Measurements from ENCODE around the gene ING3.

The ING3 gene

GRCh38 chr7:120991581-120991980 is 41.0 kb downstream of the ING3 start:
- H3K36me3 ChIP-seq (ENCODE audit: insufficient read depth) = no peaks in the 10 kb centered on the region
- H3K79me2 ChIP-seq (ENCODE audit: insufficient read depth, low read depth) = no peaks in the 10 kb centered on the region
- H3K4me2 ChIP-seq = peak overlapping the region; percentile 86
- H2AFZ ChIP-seq (ENCODE audit: low read depth) = peak overlapping the region; percentile 2; the same call in 1 of the 2 replicates
- no peaks in the 10 kb centered on the region for H4K20me1 ChIP-seq (ENCODE audit: insufficient read depth)
- peaks cover 79% of the 10 kb centered on the region for H3K4me1 ChIP-seq (ENCODE audit: low read depth, poor library complexity, severe bottlenecking)
- no peak overlapping the region for H3K4me3 ChIP-seq (IDR thresholded peaks at IDR 0.05; ENCODE audit: insufficient read depth, low read depth, low read length)
- no peaks in the 10 kb centered on the region; the same call in 1 of the 2 replicates for H3K27me3 ChIP-seq (ENCODE audit: insufficient read depth, low read depth)
- TF ChIP-seq, protein P1, sequence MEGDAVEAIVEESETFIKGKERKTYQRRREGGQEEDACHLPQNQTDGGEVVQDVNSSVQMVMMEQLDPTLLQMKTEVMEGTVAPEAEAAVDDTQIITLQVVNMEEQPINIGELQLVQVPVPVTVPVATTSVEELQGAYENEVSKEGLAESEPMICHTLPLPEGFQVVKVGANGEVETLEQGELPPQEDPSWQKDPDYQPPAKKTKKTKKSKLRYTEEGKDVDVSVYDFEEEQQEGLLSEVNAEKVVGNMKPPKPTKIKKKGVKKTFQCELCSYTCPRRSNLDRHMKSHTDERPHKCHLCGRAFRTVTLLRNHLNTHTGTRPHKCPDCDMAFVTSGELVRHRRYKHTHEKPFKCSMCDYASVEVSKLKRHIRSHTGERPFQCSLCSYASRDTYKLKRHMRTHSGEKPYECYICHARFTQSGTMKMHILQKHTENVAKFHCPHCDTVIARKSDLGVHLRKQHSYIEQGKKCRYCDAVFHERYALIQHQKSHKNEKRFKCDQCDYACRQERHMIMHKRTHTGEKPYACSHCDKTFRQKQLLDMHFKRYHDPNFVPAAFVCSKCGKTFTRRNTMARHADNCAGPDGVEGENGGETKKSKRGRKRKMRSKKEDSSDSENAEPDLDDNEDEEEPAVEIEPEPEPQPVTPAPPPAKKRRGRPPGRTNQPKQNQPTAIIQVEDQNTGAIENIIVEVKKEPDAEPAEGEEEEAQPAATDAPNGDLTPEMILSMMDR (conservative IDR thresholded peaks at IDR 0.05; ENCODE audit: low read depth, low read length) = no peak
- no peak overlapping the region for H3K9ac ChIP-seq
- H3K27ac ChIP-seq = peak overlapping the region; percentile 20; the same call in 1 of the 2 replicates

- Histone ChIP-seq H3K4me1 (ENCODE audit: low read depth, poor library complexity, severe bottlenecking) (peaks cover 87% of the 10 kb centered on the region), H3K27me3 (ENCODE audit: insufficient read depth, low read depth) (no peaks in the 10 kb centered on the region; the same call in 1 of the 2 replicates), H3K36me3 (ENCODE audit: insufficient read depth) (no peaks in the 10 kb centered on the region), H2AFZ (ENCODE audit: low read depth) (no peak overlapping the region), H3K79me2 (ENCODE audit: insufficient read depth, low read depth) (no peaks in the 10 kb centered on the region), H3K4me2 (peak overlapping the region; percentile 86; the same call in 1 of the 2 replicates), H3K27ac (no peak overlapping the region), H4K20me1 (ENCODE audit: insufficient read depth) (no peaks in the 10 kb centered on the region), H3K9ac (no peak overlapping the region), H3K4me3 (IDR thresholded peaks at IDR 0.05; ENCODE audit: insufficient read depth, low read depth, low read length) (no peak overlapping the region)
- TF ChIP-seq, protein P1 (conservative IDR thresholded peaks at IDR 0.05; ENCODE audit: low read depth, low read length) = no peak
These were observed 41.8 kb downstream of the ING3 start for GRCh38 chr7:120992272-120992964.

GRCh38 chr7:120992965-120993494 is 42.5 kb downstream of the ING3 start:
- TF ChIP-seq, protein P1 (conservative IDR thresholded peaks at IDR 0.05; ENCODE audit: low read depth, low read length) = no peak

GRCh38 chr7:120993553-120994191 is 43.1 kb downstream of the ING3 start:
- no peaks in the 10 kb centered on the region for H4K20me1 ChIP-seq (ENCODE audit: insufficient read depth)
- H3K27ac ChIP-seq = no peak overlapping the region
- H3K79me2 ChIP-seq (ENCODE audit: insufficient read depth, low read depth) = no peaks in the 10 kb centered on the region
- H3K4me3 ChIP-seq (IDR thresholded peaks at IDR 0.05; ENCODE audit: insufficient read depth, low read depth, low read length) = no peak overlapping the region
- no peak overlapping the region for H3K4me2 ChIP-seq
- no peaks in the 10 kb centered on the region; the same call in 1 of the 2 replicates for H3K27me3 ChIP-seq (ENCODE audit: insufficient read depth, low read depth)
- no peak overlapping the region for H3K9ac ChIP-seq
- no peaks in the 10 kb centered on the region for H3K36me3 ChIP-seq (ENCODE audit: insufficient read depth)
- TF ChIP-seq, protein P1 (conservative IDR thresholded peaks at IDR 0.05; ENCODE audit: low read depth, low read length) = no peak
- H2AFZ ChIP-seq (ENCODE audit: low read depth) = no peak overlapping the region
- peaks cover 94% of the 10 kb centered on the region for H3K4me1 ChIP-seq (ENCODE audit: low read depth, poor library complexity, severe bottlenecking)

More at GRCh38 chr7:120992965-120993494, 42.5 kb downstream of the ING3 start:
- Histone ChIP-seq H3K9ac (no peak overlapping the region), H2AFZ (ENCODE audit: low read depth) (no peak overlapping the region), H3K79me2 (ENCODE audit: insufficient read depth, low read depth) (no peaks in the 10 kb centered on the region), H4K20me1 (ENCODE audit: insufficient read depth) (no peaks in the 10 kb centered on the region), H3K27me3 (ENCODE audit: insufficient read depth, low read depth) (no peaks in the 10 kb centered on the region; the same call in 1 of the 2 replicates), H3K4me1 (ENCODE audit: low read depth, poor library complexity, severe bottlenecking) (peaks cover 92% of the 10 kb centered on the region), H3K4me3 (IDR thresholded peaks at IDR 0.05; ENCODE audit: insufficient read depth, low read depth, low read length) (no peak overlapping the region), H3K27ac (no peak overlapping the region), H3K4me2 (no peak overlapping the region), H3K36me3 (ENCODE audit: insufficient read depth) (no peaks in the 10 kb centered on the region)

Data from KMS-11 (cell line).